HUES6 (cell line): Measurements from ENCODE around the gene COX7B2.

ENCODE experiments used
- H3K27ac ChIP-seq: 2 replicates; pipeline ENCODE4 v1.7.0; 2013; ENCODE audit warnings: low read depth, mild to moderate bottlenecking, low read length, inconsistent platforms
- H3K27me3 ChIP-seq: 2 replicates; pipeline ENCODE4 v1.6.1; 2013; ENCODE audit warnings: low read length; ENCODE audit not compliant: control insufficient read depth, insufficient read depth
- H3K36me3 ChIP-seq: 2 replicates; pipeline ENCODE4 v1.6.1; 2013; ENCODE audit warnings: low read length; ENCODE audit not compliant: control insufficient read depth, insufficient read depth
- H3K4me1 ChIP-seq: 2 replicates; pipeline ENCODE4 v1.6.1; 2013; ENCODE audit warnings: low read length; ENCODE audit not compliant: control insufficient read depth, insufficient read depth
- H3K4me3 ChIP-seq: 2 replicates; pipeline ENCODE4 v1.5.1; 2013; ENCODE audit warnings: low read depth, low read length
- H3K9ac ChIP-seq: one replicate; pipeline ENCODE4 v1.6.1; 2013; ENCODE audit warnings: mild to moderate bottlenecking, low read length
- H3K9me3 ChIP-seq: 2 replicates; pipeline ENCODE4 v1.6.1; 2013; ENCODE audit warnings: low read depth, low read length; ENCODE audit not compliant: control insufficient read depth, insufficient read depth

Gene COX7B2

DNA sequence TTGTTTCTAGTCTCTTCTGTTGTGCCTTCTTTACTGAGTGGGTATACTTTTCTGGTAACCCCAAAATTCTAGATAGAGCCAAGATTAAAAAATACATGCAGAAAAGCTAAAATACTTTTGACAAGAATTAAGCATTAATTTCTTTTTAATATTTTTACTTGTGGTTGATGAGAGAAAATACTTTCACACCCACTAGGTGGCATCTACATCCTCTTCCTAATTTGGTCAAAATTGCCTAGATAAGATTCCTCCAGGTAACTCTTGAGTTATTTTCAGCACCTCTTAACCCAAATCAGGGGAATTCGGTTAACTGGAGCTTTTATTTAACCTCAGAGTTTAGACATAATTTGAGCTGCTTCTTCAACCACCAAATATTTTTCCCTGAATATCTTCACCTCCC, 28.4 kb upstream of the COX7B2 start:
- Histone ChIP-seq H3K4me1 (no peaks in the 10 kb centered on the region), H3K27me3 (no peaks in the 10 kb centered on the region), H3K36me3 (no peaks in the 10 kb centered on the region), H3K4me3 (no peak overlapping the region), H3K9ac (no peak overlapping the region), H3K27ac (no peak overlapping the region), H3K9me3 (no peaks in the 10 kb centered on the region)

DNA sequence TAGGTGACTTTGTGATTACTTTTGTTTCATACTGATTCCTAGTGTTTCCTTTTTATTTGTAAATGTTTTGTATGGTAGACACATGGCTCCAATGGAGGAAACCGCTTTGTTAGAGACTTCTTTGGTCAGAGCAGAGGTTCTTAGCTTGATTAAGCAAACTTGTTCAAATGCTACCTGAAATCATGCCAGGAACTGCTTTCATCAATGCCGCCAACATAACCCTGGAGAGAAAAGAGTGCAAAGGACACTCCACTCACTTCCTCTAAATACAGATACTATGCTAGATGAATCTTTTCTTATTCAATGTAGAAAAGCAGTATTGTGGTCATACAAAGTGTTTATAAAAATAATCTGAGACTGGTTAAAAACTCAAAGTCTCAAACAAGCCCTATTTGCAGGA, 25.7 kb upstream of the COX7B2 start:
- Histone ChIP-seq H3K9ac (no peak overlapping the region), H3K4me3 (no peak overlapping the region), H3K36me3 (no peaks in the 10 kb centered on the region), H3K27me3 (no peaks in the 10 kb centered on the region), H3K27ac (no peak overlapping the region), H3K9me3 (no peaks in the 10 kb centered on the region), H3K4me1 (no peaks in the 10 kb centered on the region)

DNA sequence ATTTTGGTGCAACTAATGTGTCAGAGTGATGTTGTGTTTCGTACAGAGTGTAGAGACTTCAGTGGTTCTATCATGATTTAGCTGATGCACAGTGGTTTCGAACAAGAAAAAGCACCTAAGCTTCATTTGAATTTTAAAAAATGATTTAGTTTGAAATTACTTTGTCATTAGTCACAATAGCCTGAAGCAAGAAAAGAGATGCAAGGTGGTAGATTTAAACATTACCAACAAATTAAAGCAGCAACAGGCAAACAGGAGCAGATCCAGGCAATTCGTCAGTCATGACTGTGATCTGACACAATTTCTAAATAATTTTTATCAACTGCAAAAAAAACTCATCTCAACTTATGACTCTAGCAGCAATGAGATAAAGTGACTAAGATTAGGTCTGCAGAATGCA, 24.6 kb upstream of the COX7B2 start:
- no peak overlapping the region for H3K9ac ChIP-seq
- H3K27me3 ChIP-seq, result no peaks in the 10 kb centered on the region
- H3K36me3 ChIP-seq, result no peaks in the 10 kb centered on the region
- no peak overlapping the region for H3K4me3 ChIP-seq
- no peak overlapping the region for H3K27ac ChIP-seq
- no peaks in the 10 kb centered on the region for H3K4me1 ChIP-seq
- H3K9me3 ChIP-seq, result no peaks in the 10 kb centered on the region

DNA sequence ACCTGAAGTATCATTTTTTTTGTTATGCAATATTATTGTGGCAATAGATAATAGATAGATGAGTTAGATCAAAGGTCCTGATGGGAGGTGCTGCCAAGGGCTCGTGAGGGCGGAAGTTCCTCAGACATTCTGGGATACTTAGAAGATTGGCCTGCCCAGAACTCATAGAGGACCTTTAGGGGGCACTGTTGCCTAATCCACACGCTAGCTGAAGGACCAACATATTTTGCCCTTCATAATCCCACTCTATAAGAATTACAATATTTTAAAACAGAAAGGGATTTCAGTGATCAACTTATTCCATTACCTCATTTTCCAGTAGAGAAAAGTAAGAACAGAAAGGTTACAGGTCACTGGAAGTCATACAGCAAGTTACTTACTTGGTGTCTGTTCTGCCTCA, 22.9 kb upstream of the COX7B2 start:
- H3K4me1 ChIP-seq, result no peaks in the 10 kb centered on the region
- H3K27me3 ChIP-seq, result peaks cover 5% of the 10 kb centered on the region; the same call in 1 of the 2 replicates
- H3K9ac ChIP-seq, result no peak overlapping the region
- no peaks in the 10 kb centered on the region for H3K9me3 ChIP-seq
- H3K27ac ChIP-seq, result no peak overlapping the region
- H3K36me3 ChIP-seq, result no peaks in the 10 kb centered on the region
- no peak overlapping the region for H3K4me3 ChIP-seq

DNA sequence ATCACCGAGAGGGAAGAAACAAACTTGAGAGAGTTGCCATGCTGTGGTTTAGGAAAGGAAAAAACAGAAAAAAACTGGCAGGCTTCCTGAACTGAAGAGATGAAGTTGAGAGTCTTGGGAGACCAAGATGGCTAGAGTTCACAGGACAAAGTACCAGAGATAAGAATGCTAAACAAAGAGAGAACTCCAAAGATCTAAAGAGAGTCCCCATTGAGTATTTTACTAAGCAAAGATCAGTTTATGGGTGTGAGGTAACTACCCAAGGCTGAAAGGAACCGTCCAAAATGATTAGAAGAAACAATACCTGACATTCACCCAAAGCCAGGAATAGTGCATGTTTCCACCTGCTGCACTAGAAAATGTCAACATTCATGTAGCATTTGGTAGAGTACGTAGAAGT, 21.8 kb upstream of the COX7B2 start:
- H3K27me3 ChIP-seq, result peaks cover 5% of the 10 kb centered on the region; the same call in 1 of the 2 replicates
- no peak overlapping the region for H3K4me3 ChIP-seq
- no peaks in the 10 kb centered on the region for H3K9me3 ChIP-seq
- H3K4me1 ChIP-seq, result no peaks in the 10 kb centered on the region
- no peak overlapping the region for H3K9ac ChIP-seq
- no peak overlapping the region for H3K27ac ChIP-seq
- H3K36me3 ChIP-seq, result no peaks in the 10 kb centered on the region

DNA sequence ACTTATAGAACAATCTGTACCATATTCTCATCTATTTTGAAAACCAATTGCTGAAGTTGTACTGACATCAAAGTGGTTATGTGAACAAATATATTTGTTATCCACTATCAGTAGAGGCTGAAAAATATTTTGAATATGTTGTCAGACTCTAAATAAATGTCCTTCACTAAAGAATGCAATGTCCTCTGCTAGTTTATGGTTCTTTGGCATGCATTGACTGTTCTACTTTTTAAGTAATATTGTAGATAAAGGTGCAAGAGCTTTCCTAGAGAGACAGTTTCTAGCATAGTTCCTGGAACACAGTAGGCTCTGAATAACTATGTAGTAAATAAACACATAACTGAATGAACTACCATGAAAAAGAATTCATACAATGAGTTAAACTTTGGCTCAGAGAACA, 18.2 kb upstream of the COX7B2 start:
- no peak overlapping the region for H3K27ac ChIP-seq
- no peak overlapping the region for H3K4me3 ChIP-seq
- H3K4me1 ChIP-seq, result no peaks in the 10 kb centered on the region
- H3K9me3 ChIP-seq, result no peaks in the 10 kb centered on the region
- peaks cover 5% of the 10 kb centered on the region; the same call in 1 of the 2 replicates for H3K27me3 ChIP-seq
- H3K36me3 ChIP-seq, result no peaks in the 10 kb centered on the region
- no peak overlapping the region for H3K9ac ChIP-seq

DNA sequence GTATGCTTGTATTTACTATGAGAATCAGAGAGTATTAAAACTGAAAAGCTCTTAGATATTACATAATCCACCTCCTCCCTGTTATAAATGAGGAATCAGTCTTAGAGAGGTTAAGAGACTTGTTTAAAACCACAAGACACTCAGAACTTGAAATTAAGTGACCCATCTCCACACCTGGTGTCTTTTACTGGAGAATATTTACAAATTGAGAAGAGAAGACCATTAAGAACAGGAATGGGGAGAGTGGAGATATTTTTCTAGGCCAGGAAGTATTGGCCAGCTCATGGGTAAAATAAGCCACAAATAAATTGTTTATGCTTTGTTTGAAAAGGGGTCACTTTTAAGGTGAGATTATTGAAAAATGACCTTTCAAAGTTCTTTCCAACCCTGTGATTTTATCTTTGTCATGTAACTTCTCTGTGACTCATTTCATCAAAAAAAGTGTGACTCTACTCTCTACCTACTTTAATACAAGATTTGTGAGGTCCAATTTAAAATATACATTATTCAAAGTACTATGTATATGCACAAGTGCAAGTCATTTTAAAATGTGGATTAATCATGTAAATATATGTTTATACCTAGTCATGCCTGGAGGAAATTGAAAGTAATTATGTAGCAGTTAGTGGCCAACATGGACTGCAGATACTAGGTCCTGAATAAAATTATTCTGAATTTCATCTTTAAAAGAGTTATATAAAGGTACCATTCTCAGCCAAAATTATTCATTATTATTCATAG, 15.9 kb upstream of the COX7B2 start:
- no peaks in the 10 kb centered on the region for H3K9me3 ChIP-seq
- H3K36me3 ChIP-seq, result no peaks in the 10 kb centered on the region
- H3K4me3 ChIP-seq, result no peak overlapping the region
- H3K9ac ChIP-seq, result no peak overlapping the region
- no peaks in the 10 kb centered on the region for H3K4me1 ChIP-seq
- H3K27ac ChIP-seq, result no peak overlapping the region
- peaks cover 5% of the 10 kb centered on the region; the same call in 1 of the 2 replicates for H3K27me3 ChIP-seq

DNA sequence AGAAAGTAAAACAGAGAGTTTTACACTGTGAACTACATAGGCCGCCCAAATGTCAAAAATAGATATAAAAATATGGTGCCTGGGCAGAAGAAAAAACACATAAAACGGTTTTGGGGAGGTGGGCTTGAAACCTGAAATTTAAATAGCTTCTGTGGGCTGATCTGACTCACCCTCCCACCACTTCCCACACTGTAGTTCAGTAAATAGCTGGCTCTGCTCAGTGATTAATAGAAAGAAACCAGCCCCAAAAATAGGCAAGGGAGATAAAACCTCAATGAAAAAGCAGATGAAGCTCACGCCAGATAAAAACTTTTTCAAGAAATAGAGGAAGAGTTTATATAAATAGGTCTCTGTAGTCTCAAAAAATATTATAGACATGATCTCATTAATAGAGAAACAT, 13.2 kb upstream of the COX7B2 start:
- Histone ChIP-seq H3K4me3 (no peak overlapping the region), H3K4me1 (no peaks in the 10 kb centered on the region), H3K36me3 (no peaks in the 10 kb centered on the region), H3K27me3 (no peaks in the 10 kb centered on the region; the same call in 1 of the 2 replicates), H3K9ac (no peak overlapping the region), H3K27ac (no peak overlapping the region), H3K9me3 (no peaks in the 10 kb centered on the region)

DNA sequence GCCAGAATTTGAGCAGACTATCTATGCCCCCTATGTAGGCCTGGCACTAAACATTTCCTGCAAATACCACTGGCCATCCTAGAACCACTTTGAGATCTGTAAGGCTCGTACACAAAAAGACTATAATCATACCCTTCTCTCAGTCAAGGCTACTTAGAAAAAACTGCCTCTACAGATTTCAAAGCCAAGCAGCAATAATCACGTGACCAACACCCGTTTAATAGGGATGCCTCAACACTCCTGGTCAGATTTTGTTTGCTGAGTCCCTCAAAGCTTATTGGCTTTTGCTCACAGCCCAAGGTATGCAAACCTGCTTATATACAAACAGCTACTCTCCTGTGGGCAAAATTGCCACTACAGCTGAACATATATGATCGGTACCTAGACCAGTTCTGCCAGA, 897 bp downstream of the COX7B2 start:
- Histone ChIP-seq H3K4me3 (no peak overlapping the region), H3K9me3 (no peaks in the 10 kb centered on the region), H3K9ac (no peak overlapping the region), H3K27ac (no peak overlapping the region), H3K4me1 (no peaks in the 10 kb centered on the region), H3K27me3 (no peaks in the 10 kb centered on the region), H3K36me3 (no peaks in the 10 kb centered on the region)

DNA sequence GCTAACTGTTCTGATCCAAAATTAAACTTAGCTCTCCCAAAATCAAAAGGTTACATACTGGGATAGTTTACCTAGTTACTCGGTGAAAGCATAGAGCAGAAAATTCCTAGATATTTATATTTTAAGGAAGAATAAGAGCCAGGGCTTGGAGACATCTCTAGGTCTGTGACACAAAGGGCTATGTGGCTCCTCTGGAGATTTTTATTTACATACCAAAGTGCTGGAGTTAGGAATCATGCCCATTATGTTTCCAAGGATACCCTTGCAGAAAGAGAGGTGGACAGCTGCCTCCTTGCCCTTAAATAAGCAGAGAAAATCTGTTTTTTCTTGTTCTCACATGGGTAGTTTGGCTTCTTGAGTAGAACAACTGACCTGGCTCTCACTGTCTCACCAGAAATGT, 9.0 kb downstream of the COX7B2 start:
- Histone ChIP-seq H3K4me1 (no peaks in the 10 kb centered on the region), H3K36me3 (no peaks in the 10 kb centered on the region), H3K27me3 (no peaks in the 10 kb centered on the region), H3K9me3 (no peaks in the 10 kb centered on the region), H3K27ac (no peak overlapping the region), H3K4me3 (no peak overlapping the region), H3K9ac (no peak overlapping the region)

DNA sequence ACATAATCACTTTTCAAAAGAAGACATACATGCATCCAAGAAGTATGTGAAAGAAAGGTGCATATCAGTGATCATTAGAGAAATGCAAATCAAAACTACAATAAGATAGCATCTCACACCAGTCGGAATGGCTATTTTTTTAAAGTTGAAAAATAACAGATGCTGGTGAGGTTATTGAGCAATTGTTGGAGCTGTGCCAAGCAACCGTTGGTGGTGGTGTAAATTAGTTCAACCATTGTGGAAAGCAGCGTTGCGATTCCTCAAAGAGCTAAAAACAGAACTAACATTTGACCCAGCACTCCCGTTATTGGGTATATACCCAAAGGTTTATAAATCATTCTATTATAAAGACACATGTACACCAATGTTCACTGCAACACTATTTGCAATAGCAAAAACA, 14.2 kb downstream of the COX7B2 start:
- no peak overlapping the region for H3K9ac ChIP-seq
- no peaks in the 10 kb centered on the region for H3K4me1 ChIP-seq
- no peaks in the 10 kb centered on the region for H3K27me3 ChIP-seq
- H3K27ac ChIP-seq, result no peak overlapping the region
- no peak overlapping the region for H3K4me3 ChIP-seq
- H3K9me3 ChIP-seq, result no peaks in the 10 kb centered on the region
- H3K36me3 ChIP-seq, result no peaks in the 10 kb centered on the region
